Keratinocyte (primary cell): ENCODE data around the gene PSMB7. TPM values are rescaled to one million over a fixed set of nuclear protein-coding genes. Genes with fewer than 3 reads are reported as not detected.

Experiments used
- DNase-seq: peaks from one replicate; pipeline ENCODE4 v3.0.0-alpha.2; 2011; ENCODE audit warnings: low read depth, missing footprints, low spot score
- FAIRE-seq: peaks from 2 replicates; lab custom pipeline; 2011; peaks lifted over from hg19 to GRCh38; lab: Jason Lieb, UNC
- H2AFZ ChIP-seq: 2 replicates; pipeline ENCODE4 v1.6.0; 2012; ENCODE audit warnings: low read length, control low read depth, inconsistent platforms; ENCODE audit not compliant: control insufficient read depth
- H3K27ac ChIP-seq: 2 replicates; pipeline ENCODE4 v1.5.1; 2011; ENCODE audit warnings: low read length; ENCODE audit not compliant: control insufficient read depth, insufficient read depth
- H3K27me3 ChIP-seq: 3 replicates; pipeline ENCODE4 v1.6.0; 2011; ENCODE audit warnings: low read length; ENCODE audit not compliant: control insufficient read depth, insufficient read depth; ENCODE audit errors: extremely low read depth
- H3K36me3 ChIP-seq, 2 experiments: 2 replicates in 1 of 2; 3 replicates in 1 of 2; pipeline ENCODE4 v1.5.1; 2011; ENCODE audit warnings: low read length in 2 of 2, mild to moderate bottlenecking in 1 of 2; ENCODE audit not compliant: control insufficient read depth in 2 of 2, insufficient read depth in 2 of 2; ENCODE audit errors: extremely low read depth in 1 of 2
- H3K4me1 ChIP-seq: 3 replicates; pipeline ENCODE4 v1.5.1; 2011; ENCODE audit warnings: low read length; ENCODE audit not compliant: control insufficient read depth, insufficient read depth; ENCODE audit errors: extremely low read depth
- H3K4me2 ChIP-seq: 3 replicates; pipeline ENCODE4 v1.6.0; 2011; ENCODE audit warnings: low read depth, low read length; ENCODE audit not compliant: control insufficient read depth, insufficient read depth; ENCODE audit errors: extremely low read depth
- H3K4me3 ChIP-seq, 3 experiments: fragments of 200-600 bp in 1 of 3; sonication (generic) in 1 of 3; 2 replicates in 2 of 3; 3 replicates in 1 of 3; pipeline ENCODE4 v1.5.1; 2011 to 2016; ENCODE audit warnings: low read length in 3 of 3, mild to moderate bottlenecking in 3 of 3, control low read depth in 2 of 3, inconsistent platforms in 1 of 3, low read depth in 1 of 3, mixed read lengths in 1 of 3, mixed run types in 1 of 3, moderate library complexity in 1 of 3; ENCODE audit not compliant: control insufficient read depth in 2 of 3, insufficient read depth in 2 of 3; ENCODE audit errors: extremely low read depth in 1 of 3
- H3K79me2 ChIP-seq: 2 replicates; pipeline ENCODE4 v1.6.0; 2012; ENCODE audit warnings: low read length; ENCODE audit not compliant: control insufficient read depth, insufficient read depth
- H3K9ac ChIP-seq: 3 replicates; pipeline ENCODE4 v1.6.0; 2011; ENCODE audit warnings: low read length; ENCODE audit not compliant: control insufficient read depth, insufficient read depth; ENCODE audit errors: extremely low read depth
- H3K9me1 ChIP-seq: 3 replicates; pipeline ENCODE4 v1.6.0; 2011; ENCODE audit warnings: low read length; ENCODE audit not compliant: control insufficient read depth, insufficient read depth; ENCODE audit errors: extremely low read depth
- H3K9me3 ChIP-seq: 2 replicates; pipeline ENCODE4 v1.5.1; 2012; ENCODE audit warnings: low read depth, low read length; ENCODE audit not compliant: control insufficient read depth
- H4K20me1 ChIP-seq: 3 replicates; pipeline ENCODE4 v1.6.0; 2011; ENCODE audit warnings: low read length; ENCODE audit not compliant: control insufficient read depth, insufficient read depth; ENCODE audit errors: extremely low read depth
- CTCF ChIP-seq, 3 experiments: IDR thresholded peaks in 1 of 3; conservative IDR thresholded peaks in 1 of 3; optimal IDR thresholded peaks in 1 of 3; 2 replicates in 2 of 3; 3 replicates in 1 of 3; pipeline versions ENCODE3 to v1.5.1; 2011; ENCODE audit warnings: low read length in 3 of 3, mild to moderate bottlenecking in 3 of 3, moderate library complexity in 2 of 3, control low read depth in 1 of 3, inconsistent platforms in 1 of 3; ENCODE audit not compliant: insufficient read depth in 2 of 3; ENCODE audit errors: extremely low read depth in 1 of 3
- EZH2 ChIP-seq: IDR thresholded peaks from one replicate; pipeline ENCODE4 v1.6.1; 2012; ENCODE audit warnings: inconsistent platforms, mild to moderate bottlenecking, low read length, moderate library complexity
- dilution Hi-C: fragments of 300-500 bp; cut with MboI; formaldehyde crosslinking; loops from one replicate; pipeline ENCODE4 v1.7.0; 2020; ENCODE audit warnings: low sequenced_read_pairs; ENCODE audit not compliant: extremely low pct_ligation_motif_present
- polyA plus RNA-seq, 5 experiments: library from polyadenylated mRNA; depleted of rRNA in 3 of 5; stranded (reverse) in 3 of 5; stranded (forward) in 1 of 5; unstranded in 1 of 5; fragments of >200 nt; gene quantifications; 1 replicate in 1 of 5; 2 replicates in 3 of 5; 3 replicates in 1 of 5; pipeline versions ENCODE4 v1.2.1 to v1.2.3, GENCODE V29; 2011 to 2012; ENCODE audit warnings: missing spikeins in 2 of 5, low read depth in 1 of 5, low replicate concordance in 1 of 5

PSMB7 gene
- polyA plus RNA-seq, 1 donor (not counting 4 experiments of a cell fraction or from before 2014, with no cell fraction given): 388 TPM

- H2AFZ ChIP-seq: no peak overlapping the region
- H3K9ac ChIP-seq: no peak overlapping the region
- H3K79me2 ChIP-seq: peaks cover 95% of the 10 kb centered on the region
- TF ChIP-seq CTCF (optimal IDR thresholded peaks at IDR 0.05 in 1 of 3, IDR thresholded peaks at IDR 0.05 in 1 of 3, conservative IDR thresholded peaks at IDR 0.05 in 1 of 3; ENCODE audit: extremely low read depth in 1 of 3, insufficient read depth in 2 of 3, low read length in 3 of 3) (no peak), EZH2 (no peak)
- H3K4me1 ChIP-seq: no peaks in the 10 kb centered on the region
- FAIRE-seq: no peak
- no peak overlapping the region for H3K4me3 ChIP-seq
- no peaks in the 10 kb centered on the region for H3K27me3 ChIP-seq
- no peak overlapping the region for H3K27ac ChIP-seq
- no peak for DNase-seq
- peaks cover 57% of the 10 kb centered on the region for H4K20me1 ChIP-seq
- dilution Hi-C loops: no loop called here
- H3K36me3 ChIP-seq: peaks cover 8 to 28% of the 10 kb centered on the region in 2 experiments
- H3K4me2 ChIP-seq: no peak overlapping the region
- H3K9me3 ChIP-seq: no peaks in the 10 kb centered on the region
- H3K9me1 ChIP-seq: no peaks in the 10 kb centered on the region
Measured at GRCh38 chr9:124361128-124361527, 54.1 kb downstream of the PSMB7 start.

GRCh38 chr9:124359855-124360678, 55.2 kb downstream of the PSMB7 start:
- Histone ChIP-seq H3K4me1 (no peaks in the 10 kb centered on the region), H4K20me1 (peaks cover 53% of the 10 kb centered on the region), H3K4me3 (no peak overlapping the region), H3K9ac (no peak overlapping the region), H3K36me3 (peaks cover 14 to 27% of the 10 kb centered on the region in 2 experiments), H3K79me2 (peaks cover 94% of the 10 kb centered on the region), H3K9me1 (peaks cover 2% of the 10 kb centered on the region), H3K9me3 (no peaks in the 10 kb centered on the region), H3K27ac (no peak overlapping the region), H3K27me3 (no peaks in the 10 kb centered on the region), H2AFZ (no peak overlapping the region), H3K4me2 (no peak overlapping the region)
- no peak for DNase-seq
- FAIRE-seq: no peak
- dilution Hi-C loops: no loop called here
- no peak for TF ChIP-seq CTCF (optimal IDR thresholded peaks at IDR 0.05 in 1 of 3, IDR thresholded peaks at IDR 0.05 in 1 of 3, conservative IDR thresholded peaks at IDR 0.05 in 1 of 3; ENCODE audit: extremely low read depth in 1 of 3, insufficient read depth in 2 of 3, low read length in 3 of 3)
- TF ChIP-seq EZH2: no peak
